HCT116 (cell line): ENCODE results near the gene TLX1. TPM values are rescaled to one million over a fixed set of nuclear protein-coding genes. Genes with fewer than 3 reads are reported as not detected.

Source experiments
- ATAC-seq: fragments of 200-7000 bp; cut with Tn5 transposase; 2 replicates; pipeline ENCODE4 v1.9.1; 2020; ENCODE audit warnings: mild to moderate bottlenecking, moderate library complexity
- BruUV-seq: library from RNA; stranded (reverse); fragments of 400-500 nt; replicated peaks from 2 replicates; lab custom pipeline; 2021; lab: Mats Ljungman, UMichigan
- CTCF ChIA-PET: fragments of 300-600 bp; sonication (Branson Sonifier 250); formaldehyde crosslinking; loops from one replicate; lab custom pipeline; 2021; ENCODE audit warnings: antibody characterized with exemption; lab: Charles Lee
- POLR2A ChIA-PET: fragments of 300-600, 350-600 bp; sonication (Branson Sonifier 250); formaldehyde crosslinking; loops from one replicate; lab custom pipeline; 2021; ENCODE audit warnings: antibody characterized with exemption; lab: Charles Lee
- RAD21 ChIA-PET, 2 experiments: fragments of 300-600 bp; sonication (Branson Sonifier 250); formaldehyde crosslinking; loops; one replicate each; lab custom pipeline; 2023; ENCODE audit warnings: low total read pairs in 2 of 2; ENCODE audit not compliant: uncharacterized antibody in 2 of 2, unreplicated experiment in 2 of 2, low non-redundant PET in 1 of 2; lab: Charles Lee
- DNase-seq: peaks from one replicate; pipeline ENCODE4 v3.0.0-alpha.2; 2010; ENCODE audit warnings: low read depth, low spot score
- H2AFZ ChIP-seq: fragments of 200-600 bp; shearing (Covaris generic), sonication (generic); 2 replicates; pipeline ENCODE4 v1.6.1; 2017; ENCODE audit warnings: low read depth, mixed run types, mixed read lengths, antibody characterized with exemption, low read length; ENCODE audit not compliant: poor library complexity, severe bottlenecking
- H3K27ac ChIP-seq: 2 replicates; pipeline ENCODE4 v1.5.1; 2012; ENCODE audit warnings: low read depth, low read length
- H3K27me3 ChIP-seq: fragments of 200-600 bp; sonication (generic); 2 replicates; pipeline ENCODE4 v1.6.1; 2016; ENCODE audit warnings: mixed run types, low read length, mixed read lengths; ENCODE audit not compliant: insufficient read depth
- H3K36me3 ChIP-seq, 2 experiments: fragments of 200-500 bp in 1 of 2; fragments of 200-600 bp in 1 of 2; sonication (Bioruptor generic) in 1 of 2; sonication (generic) in 1 of 2; 2 replicates each; pipeline versions ENCODE4 v1.5.1 to v1.6.1; 2014 to 2016; ENCODE audit warnings: low read length in 2 of 2, inconsistent platforms in 1 of 2, mixed read lengths in 1 of 2, mixed run types in 1 of 2; ENCODE audit not compliant: insufficient read depth in 2 of 2, control insufficient read depth in 1 of 2
- H3K4me1 ChIP-seq, 2 experiments: fragments of 200-600 bp in 1 of 2; sonication (generic) in 1 of 2; 2 replicates each; pipeline versions ENCODE4 v1.5.1 to v1.6.1; 2012 to 2017; ENCODE audit warnings: low read length in 2 of 2, inconsistent platforms in 1 of 2, mild to moderate bottlenecking in 1 of 2, mixed read lengths in 1 of 2, mixed run types in 1 of 2, moderate library complexity in 1 of 2; ENCODE audit not compliant: insufficient read depth in 2 of 2, control insufficient read depth in 1 of 2
- H3K4me2 ChIP-seq: fragments of 200-600 bp; sonication (generic); 2 replicates; pipeline ENCODE4 v1.6.1; 2017; ENCODE audit warnings: mixed run types, low read length, mixed read lengths
- H3K4me3 ChIP-seq, 2 experiments: fragments of 200-600 bp in 1 of 2; sonication (generic) in 1 of 2; replicated peaks in 1 of 2; 2 replicates each; pipeline ENCODE4 v1.5.1; 2011 to 2016; ENCODE audit warnings: low read length in 2 of 2, control low read depth in 1 of 2, low read depth in 1 of 2, mild to moderate bottlenecking in 1 of 2, mixed read lengths in 1 of 2, mixed run types in 1 of 2
- H3K79me2 ChIP-seq: fragments of 200-600 bp; sonication (generic); 2 replicates; pipeline ENCODE4 v1.6.1; 2017; ENCODE audit warnings: mild to moderate bottlenecking, mixed run types, low read length, moderate library complexity, mixed read lengths; ENCODE audit not compliant: insufficient read depth
- H3K9ac ChIP-seq: fragments of 200-600 bp; sonication (generic); 2 replicates; pipeline ENCODE4 v1.6.1; 2016; ENCODE audit warnings: low read length, mixed read lengths
- H3K9me2 ChIP-seq: fragments of 200-600 bp; sonication (generic), shearing (Covaris generic); 2 replicates; pipeline ENCODE4 v1.6.1; 2017; ENCODE audit warnings: mixed run types, mild to moderate bottlenecking, moderate library complexity; ENCODE audit not compliant: insufficient read depth
- H3K9me3 ChIP-seq, 2 experiments: fragments of 200-500 bp in 1 of 2; fragments of 200-600 bp in 1 of 2; sonication (Bioruptor generic) in 1 of 2; sonication (generic) in 1 of 2; 2 replicates each; pipeline ENCODE4 v1.6.1; 2014 to 2017; ENCODE audit warnings: low read length in 2 of 2, mixed read lengths in 2 of 2, inconsistent platforms in 1 of 2, low read depth in 1 of 2, mild to moderate bottlenecking in 1 of 2, mixed run types in 1 of 2, moderate library complexity in 1 of 2; ENCODE audit not compliant: control insufficient read depth in 1 of 2, insufficient read depth in 1 of 2
- H4K20me1 ChIP-seq: fragments of 200-600 bp; sonication (generic), shearing (Covaris generic); 2 replicates; pipeline ENCODE4 v1.6.1; 2017; ENCODE audit warnings: mixed run types, mild to moderate bottlenecking, moderate library complexity; ENCODE audit not compliant: insufficient read depth
- ATF3 ChIP-seq: IDR thresholded peaks from 2 replicates; pipeline ENCODE4 v1.6.1; 2012
- CBX3 ChIP-seq: IDR thresholded peaks from 2 replicates; pipeline ENCODE4 v1.6.1; 2012; ENCODE audit warnings: low read depth
- CEBPB ChIP-seq: IDR thresholded peaks from 2 replicates; pipeline ENCODE4 v1.6.1; 2012; ENCODE audit warnings: low read depth
- EGR1 ChIP-seq: IDR thresholded peaks from 2 replicates; pipeline ENCODE4 v1.6.1; 2012; ENCODE audit warnings: low read depth
- ELF1 ChIP-seq: IDR thresholded peaks from 2 replicates; pipeline ENCODE4 v1.6.1; 2012; ENCODE audit warnings: low read depth, borderline replicate concordance
- EZH2 ChIP-seq: fragments of 200-600 bp; sonication (generic); IDR thresholded peaks from 2 replicates; pipeline ENCODE4 v1.6.1; 2017; ENCODE audit warnings: antibody characterized with exemption, mixed run types
- EZH2phosphoT487 ChIP-seq: fragments of 200-600 bp; IDR thresholded peaks from 2 replicates; pipeline ENCODE4 v1.6.1; 2018; ENCODE audit warnings: antibody characterized with exemption, borderline replicate concordance
- FOSL1 ChIP-seq: IDR thresholded peaks from 2 replicates; pipeline ENCODE4 v1.6.1; 2012; ENCODE audit warnings: low read depth
- MAX ChIP-seq: IDR thresholded peaks from 2 replicates; pipeline ENCODE4 v1.6.1; 2012
- POLR2AphosphoS5 ChIP-seq: IDR thresholded peaks from 2 replicates; pipeline ENCODE4 v1.6.1; 2011; ENCODE audit warnings: mild to moderate bottlenecking, low read depth, low read length, moderate library complexity
- RAD21 ChIP-seq: IDR thresholded peaks from 2 replicates; pipeline ENCODE4 v1.6.1; 2012; ENCODE audit warnings: low read depth, mild to moderate bottlenecking
- SIN3A ChIP-seq: IDR thresholded peaks from 2 replicates; pipeline ENCODE4 v1.6.1; 2012; ENCODE audit warnings: low read depth
- SP1 ChIP-seq: IDR thresholded peaks from 2 replicates; pipeline ENCODE4 v1.6.1; 2012; ENCODE audit warnings: low read depth
- TCF7L2 ChIP-seq: IDR thresholded peaks from 2 replicates; pipeline ENCODE4 v1.7.0; 2011; ENCODE audit warnings: borderline replicate concordance, inconsistent platforms; ENCODE audit not compliant: insufficient read depth, insufficient read length; ENCODE audit errors: extremely low read depth
- YY1 ChIP-seq: IDR thresholded peaks from 2 replicates; pipeline ENCODE4 v1.6.1; 2011; ENCODE audit warnings: low read length, low read depth, moderate library complexity, mild to moderate bottlenecking; ENCODE audit not compliant: insufficient replicate concordance; ENCODE audit errors: extremely low read depth
- ZFX ChIP-seq: fragments of 450-650 bp; IDR thresholded peaks from 2 replicates; pipeline ENCODE4 v1.6.1; 2017
- ZNF274 ChIP-seq: fragments of 200-500 bp; sonication (Bioruptor generic); IDR thresholded peaks from 2 replicates; pipeline ENCODE4 v1.6.1; 2014; ENCODE audit warnings: mild to moderate bottlenecking, low read depth, low read length, inconsistent platforms
- intact Hi-C: fragments of 100-400 bp; cut with micrococcal nuclease; formaldehyde crosslinking; loops from 2 replicates; pipeline ENCODE4 v1.10.0; 2022
- total RNA-seq: library from RNA; stranded (reverse); gene quantifications from one replicate; pipeline ENCODE4 v1.2.1, GENCODE V29; 2021; ENCODE audit not compliant: unreplicated experiment
- TF ChIP-seq, protein P1 (sequence below): IDR thresholded peaks from 2 replicates; pipeline ENCODE4 v1.6.1; 2012; ENCODE audit warnings: low read depth
- TF ChIP-seq, protein P2 (sequence below): IDR thresholded peaks from 2 replicates; pipeline ENCODE4 v1.6.1; 2011; ENCODE audit warnings: mild to moderate bottlenecking, low read length, moderate library complexity; ENCODE audit not compliant: insufficient replicate concordance; ENCODE audit errors: extremely low read depth
- TF ChIP-seq, protein P3 (sequence below), 3 experiments: fragments of 200-600 bp in 1 of 3; sonication (generic) in 1 of 3; IDR thresholded peaks in 2 of 3; conservative IDR thresholded peaks in 1 of 3; 2 replicates each; pipeline ENCODE4 v1.5.1; 2012 to 2017; ENCODE audit warnings: low read depth in 2 of 3, low read length in 2 of 3, antibody characterized with exemption in 1 of 3, borderline replicate concordance in 1 of 3, control low read depth in 1 of 3, mild to moderate bottlenecking in 1 of 3, mixed read lengths in 1 of 3, mixed run types in 1 of 3, moderate library complexity in 1 of 3; ENCODE audit not compliant: insufficient read depth in 1 of 3

Gene TLX1
- total RNA-seq, 1 experiment from 2014 or later = not detected

GRCh38 chr10:101087965-101088364 is 43.1 kb upstream of the TLX1 start:
- Histone ChIP-seq H3K27ac (no peak overlapping the region), H3K79me2 (no peaks in the 10 kb centered on the region), H2AFZ (no peak overlapping the region), H3K9me3 (no peaks in the 10 kb centered on the region), H3K36me3 (no peaks in the 10 kb centered on the region), H3K27me3 (peaks cover 23% of the 10 kb centered on the region; the same call in 1 of the 2 replicates), H3K9ac (no peak overlapping the region), H3K4me3 (no peak overlapping the region), H4K20me1 (no peaks in the 10 kb centered on the region), H3K9me2 (no peaks in the 10 kb centered on the region), H3K4me1 (peaks cover 6 to 20% of the 10 kb centered on the region in 2 experiments; a peak in 3 of 4 replicates), H3K4me2 (no peak overlapping the region)
- no peak for DNase-seq
- ChIA-PET CTCF (interaction anchor here (5.5 kb wide), 1 partner anchor 9 kb away, joined by 31 read pairs; no protein-coding TSS in a partner anchor), RAD21 (no interaction called here), POLR2A (no interaction called here)
- no TSS peak for BruUV-seq
- TF ChIP-seq SIN3A (no peak), ELF1 (no peak), ZFX (no peak), CEBPB (no peak), POLR2AphosphoS5 (no peak), ZNF274 (no peak), RAD21 (no peak), MAX (no peak), EGR1 (no peak), EZH2phosphoT487 (no peak), YY1 (no peak), TCF7L2 (no peak), SP1 (no peak), EZH2 (no peak), FOSL1 (no peak), ATF3 (no peak), CBX3 (no peak)
- TF ChIP-seq, protein P1, sequence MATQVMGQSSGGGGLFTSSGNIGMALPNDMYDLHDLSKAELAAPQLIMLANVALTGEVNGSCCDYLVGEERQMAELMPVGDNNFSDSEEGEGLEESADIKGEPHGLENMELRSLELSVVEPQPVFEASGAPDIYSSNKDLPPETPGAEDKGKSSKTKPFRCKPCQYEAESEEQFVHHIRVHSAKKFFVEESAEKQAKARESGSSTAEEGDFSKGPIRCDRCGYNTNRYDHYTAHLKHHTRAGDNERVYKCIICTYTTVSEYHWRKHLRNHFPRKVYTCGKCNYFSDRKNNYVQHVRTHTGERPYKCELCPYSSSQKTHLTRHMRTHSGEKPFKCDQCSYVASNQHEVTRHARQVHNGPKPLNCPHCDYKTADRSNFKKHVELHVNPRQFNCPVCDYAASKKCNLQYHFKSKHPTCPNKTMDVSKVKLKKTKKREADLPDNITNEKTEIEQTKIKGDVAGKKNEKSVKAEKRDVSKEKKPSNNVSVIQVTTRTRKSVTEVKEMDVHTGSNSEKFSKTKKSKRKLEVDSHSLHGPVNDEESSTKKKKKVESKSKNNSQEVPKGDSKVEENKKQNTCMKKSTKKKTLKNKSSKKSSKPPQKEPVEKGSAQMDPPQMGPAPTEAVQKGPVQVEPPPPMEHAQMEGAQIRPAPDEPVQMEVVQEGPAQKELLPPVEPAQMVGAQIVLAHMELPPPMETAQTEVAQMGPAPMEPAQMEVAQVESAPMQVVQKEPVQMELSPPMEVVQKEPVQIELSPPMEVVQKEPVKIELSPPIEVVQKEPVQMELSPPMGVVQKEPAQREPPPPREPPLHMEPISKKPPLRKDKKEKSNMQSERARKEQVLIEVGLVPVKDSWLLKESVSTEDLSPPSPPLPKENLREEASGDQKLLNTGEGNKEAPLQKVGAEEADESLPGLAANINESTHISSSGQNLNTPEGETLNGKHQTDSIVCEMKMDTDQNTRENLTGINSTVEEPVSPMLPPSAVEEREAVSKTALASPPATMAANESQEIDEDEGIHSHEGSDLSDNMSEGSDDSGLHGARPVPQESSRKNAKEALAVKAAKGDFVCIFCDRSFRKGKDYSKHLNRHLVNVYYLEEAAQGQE = no peak
- TF ChIP-seq, protein P2, sequence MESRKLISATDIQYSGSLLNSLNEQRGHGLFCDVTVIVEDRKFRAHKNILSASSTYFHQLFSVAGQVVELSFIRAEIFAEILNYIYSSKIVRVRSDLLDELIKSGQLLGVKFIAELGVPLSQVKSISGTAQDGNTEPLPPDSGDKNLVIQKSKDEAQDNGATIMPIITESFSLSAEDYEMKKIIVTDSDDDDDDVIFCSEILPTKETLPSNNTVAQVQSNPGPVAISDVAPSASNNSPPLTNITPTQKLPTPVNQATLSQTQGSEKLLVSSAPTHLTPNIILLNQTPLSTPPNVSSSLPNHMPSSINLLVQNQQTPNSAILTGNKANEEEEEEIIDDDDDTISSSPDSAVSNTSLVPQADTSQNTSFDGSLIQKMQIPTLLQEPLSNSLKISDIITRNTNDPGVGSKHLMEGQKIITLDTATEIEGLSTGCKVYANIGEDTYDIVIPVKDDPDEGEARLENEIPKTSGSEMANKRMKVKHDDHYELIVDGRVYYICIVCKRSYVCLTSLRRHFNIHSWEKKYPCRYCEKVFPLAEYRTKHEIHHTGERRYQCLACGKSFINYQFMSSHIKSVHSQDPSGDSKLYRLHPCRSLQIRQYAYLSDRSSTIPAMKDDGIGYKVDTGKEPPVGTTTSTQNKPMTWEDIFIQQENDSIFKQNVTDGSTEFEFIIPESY = no peak
- TF ChIP-seq, protein P3, sequence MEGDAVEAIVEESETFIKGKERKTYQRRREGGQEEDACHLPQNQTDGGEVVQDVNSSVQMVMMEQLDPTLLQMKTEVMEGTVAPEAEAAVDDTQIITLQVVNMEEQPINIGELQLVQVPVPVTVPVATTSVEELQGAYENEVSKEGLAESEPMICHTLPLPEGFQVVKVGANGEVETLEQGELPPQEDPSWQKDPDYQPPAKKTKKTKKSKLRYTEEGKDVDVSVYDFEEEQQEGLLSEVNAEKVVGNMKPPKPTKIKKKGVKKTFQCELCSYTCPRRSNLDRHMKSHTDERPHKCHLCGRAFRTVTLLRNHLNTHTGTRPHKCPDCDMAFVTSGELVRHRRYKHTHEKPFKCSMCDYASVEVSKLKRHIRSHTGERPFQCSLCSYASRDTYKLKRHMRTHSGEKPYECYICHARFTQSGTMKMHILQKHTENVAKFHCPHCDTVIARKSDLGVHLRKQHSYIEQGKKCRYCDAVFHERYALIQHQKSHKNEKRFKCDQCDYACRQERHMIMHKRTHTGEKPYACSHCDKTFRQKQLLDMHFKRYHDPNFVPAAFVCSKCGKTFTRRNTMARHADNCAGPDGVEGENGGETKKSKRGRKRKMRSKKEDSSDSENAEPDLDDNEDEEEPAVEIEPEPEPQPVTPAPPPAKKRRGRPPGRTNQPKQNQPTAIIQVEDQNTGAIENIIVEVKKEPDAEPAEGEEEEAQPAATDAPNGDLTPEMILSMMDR (IDR thresholded peaks at IDR 0.05 in 2 of 3, conservative IDR thresholded peaks at IDR 0.05 in 1 of 3; ENCODE audit: borderline replicate concordance in 1 of 3, insufficient read depth in 1 of 3, low read depth in 2 of 3, low read length in 2 of 3) = no peak
- intact Hi-C loops = no loop called here
- ATAC-seq = no peak
